Ascending aorta (tissue), 2 donors: Measurements from ENCODE around the gene PSMC1. TPM values are rescaled to one million over a fixed set of nuclear protein-coding genes. Genes with fewer than 3 reads are reported as not detected.

Source experiments
- DNase-seq, 2 donors: peaks; one replicate each; pipeline ENCODE4 v3.0.0-alpha.2; 2019; ENCODE audit warnings: low spot score in 2 of 2
- H3K27ac ChIP-seq, 2 donors: fragments of 200-600 bp; sonication (generic); one replicate each; pipeline ENCODE4 v1.5.1; 2016 to 2017; ENCODE audit warnings: mild to moderate bottlenecking in 1 of 2
- H3K27me3 ChIP-seq: fragments of 200-600 bp; sonication (generic); one replicate; pipeline ENCODE4 v1.5.1; 2017
- H3K36me3 ChIP-seq, 2 donors: fragments of 200-600 bp; sonication (generic); one replicate each; pipeline ENCODE4 v1.5.1; 2016
- H3K4me1 ChIP-seq, 2 donors: fragments of 200-600 bp; sonication (generic); one replicate each; pipeline ENCODE4 v1.5.1; 2016 to 2017; ENCODE audit warnings: mild to moderate bottlenecking in 1 of 2
- H3K4me3 ChIP-seq, 2 donors: fragments of 200-600 bp; sonication (generic); one replicate each; pipeline ENCODE4 v1.5.1; 2016 to 2017; ENCODE audit warnings: mild to moderate bottlenecking in 1 of 2
- H3K9me3 ChIP-seq, 2 donors: fragments of 200-600 bp; sonication (generic); one replicate each; pipeline ENCODE4 v1.5.1; 2016
- CTCF ChIP-seq, 3 experiments: fragments of 200-600 bp in 2 of 3; fragments of 450-650 bp in 1 of 3; sonication (generic) in 2 of 3; IDR thresholded peaks; one replicate each; pipeline ENCODE4 v1.5.1; 2016 to 2019; ENCODE audit warnings: antibody characterized with exemption in 3 of 3, mild to moderate bottlenecking in 1 of 3, moderate library complexity in 1 of 3
- intact Hi-C: fragments of 100-400 bp; cut with DNase I; formaldehyde crosslinking; loops from one replicate; pipeline ENCODE4 v1.15.1; 2023
- total RNA-seq: library from RNA; depleted of rRNA; stranded (reverse); fragments of >200 nt; gene quantifications from one replicate; pipeline ENCODE4 v1.1.0, GENCODE V29; 2016

The PSMC1 gene
- total RNA-seq, 1 donor from 2014 or later: 93.2 TPM

- H3K4me3 ChIP-seq: peak overlapping the region; percentile 92 to 99
- intact Hi-C loops: loop anchor here (2.0 to 10.0 kb wide), 5 partner anchors 46 to 1701 kb away; partner anchors contain the start of genes EFCAB11, PTPN21, RPS6KA5 and TDP1
- no peak for TF ChIP-seq CTCF (IDR thresholded peaks at IDR 0.05)
- peak overlapping the region; percentile 90 to 93 for H3K27ac ChIP-seq
- H3K36me3 ChIP-seq: peaks cover 13 to 21% of the 10 kb centered on the region in 2 donors
- no peak for DNase-seq
- no peaks in the 10 kb centered on the region for H3K27me3 ChIP-seq
- peaks cover 0 to 4% of the 10 kb centered on the region in 2 donors for H3K4me1 ChIP-seq
- H3K9me3 ChIP-seq: no peaks in the 10 kb centered on the region
Observed at GRCh38 chr14:90255871-90256270, 482 bp upstream of the PSMC1 start.

GRCh38 chr14:90263748-90264449 lies 7.5 kb downstream of the PSMC1 start:
- no peak for TF ChIP-seq CTCF (IDR thresholded peaks at IDR 0.05)
- intact Hi-C loops: no loop called here
- H3K36me3 ChIP-seq: peaks cover 64 to 91% of the 10 kb centered on the region in 2 donors

GRCh38 chr14:90266441-90267154 lies 10.2 kb downstream of the PSMC1 start:
- DNase-seq: no peak
- H3K27me3 ChIP-seq: no peaks in the 10 kb centered on the region
- intact Hi-C loops: no loop called here
- H3K36me3 ChIP-seq: peaks cover 70 to 89% of the 10 kb centered on the region in 2 donors
- TF ChIP-seq CTCF (IDR thresholded peaks at IDR 0.05): no peak
- H3K4me1 ChIP-seq: no peaks in the 10 kb centered on the region
- no peak overlapping the region for H3K27ac ChIP-seq
- H3K4me3 ChIP-seq: no peak overlapping the region
- no peaks in the 10 kb centered on the region for H3K9me3 ChIP-seq

More at GRCh38 chr14:90263748-90264449, 7.5 kb downstream of the PSMC1 start:
- Histone ChIP-seq H3K4me3 (no peak overlapping the region), H3K4me1 (no peaks in the 10 kb centered on the region), H3K27me3 (no peaks in the 10 kb centered on the region), H3K27ac (no peak overlapping the region), H3K9me3 (no peaks in the 10 kb centered on the region)
- no peak for DNase-seq

- Histone ChIP-seq H3K9me3 (no peaks in the 10 kb centered on the region), H3K27ac (no peak overlapping the region), H3K4me3 (no peak overlapping the region), H3K36me3 (peaks cover 79 to 91% of the 10 kb centered on the region in 2 donors), H3K27me3 (no peaks in the 10 kb centered on the region), H3K4me1 (no peaks in the 10 kb centered on the region)
- intact Hi-C loops: no loop called here
- TF ChIP-seq CTCF (IDR thresholded peaks at IDR 0.05): no peak
- DNase-seq: no peak
Observed at GRCh38 chr14:90268420-90268819, 12.1 kb downstream of the PSMC1 start.

GRCh38 chr14:90272523-90272922 lies 16.2 kb downstream of the PSMC1 start:
- intact Hi-C loops: no loop called here
- no peak overlapping the region for H3K4me3 ChIP-seq
- no peak for DNase-seq
- peaks cover 44 to 55% of the 10 kb centered on the region in 2 donors for H3K36me3 ChIP-seq
- H3K27me3 ChIP-seq: no peaks in the 10 kb centered on the region
- no peak for TF ChIP-seq CTCF (IDR thresholded peaks at IDR 0.05)
- peak overlapping the region in 1 of 2 donors; percentile 71 for H3K27ac ChIP-seq
- H3K4me1 ChIP-seq: peaks cover 0 to 7% of the 10 kb centered on the region in 2 donors
- H3K9me3 ChIP-seq: no peaks in the 10 kb centered on the region
